Neural cell (in vitro differentiated cells): ENCODE measurements around the gene EIF2B5.

Source experiments
- CTCF ChIP-seq: fragments of 450-650 bp; IDR thresholded peaks from 2 replicates; pipeline ENCODE4 v1.5.1; 2014; ENCODE audit warnings: antibody characterized with exemption, mild to moderate bottlenecking, moderate library complexity; ENCODE audit not compliant: poor library complexity, severe bottlenecking
- EP300 ChIP-seq: fragments of 450-650 bp; conservative IDR thresholded peaks from 2 replicates; pipeline ENCODE4 v1.6.1; 2014; ENCODE audit warnings: antibody characterized with exemption, mild to moderate bottlenecking, moderate library complexity; ENCODE audit not compliant: poor library complexity, severe bottlenecking
- EZH2 ChIP-seq: fragments of 200-600, 300-800 bp; shearing (Covaris generic), sonication (generic); IDR thresholded peaks from 2 replicates; pipeline ENCODE4 v1.6.1; 2014; ENCODE audit warnings: antibody characterized with exemption, low read length, borderline replicate concordance, mild to moderate bottlenecking; ENCODE audit not compliant: insufficient read depth, poor library complexity, severe bottlenecking
- POLR2AphosphoS5 ChIP-seq: IDR thresholded peaks from 2 replicates; pipeline ENCODE4 v1.6.1; 2012
- RAD21 ChIP-seq: fragments of 450-650 bp; conservative IDR thresholded peaks from 2 replicates; pipeline ENCODE4 v1.6.1; 2014; ENCODE audit warnings: antibody characterized with exemption, mild to moderate bottlenecking, moderate library complexity
- REST ChIP-seq: IDR thresholded peaks from 2 replicates; pipeline ENCODE4 v1.6.1; 2012; ENCODE audit warnings: borderline replicate concordance
- SMC3 ChIP-seq: fragments of 450-650 bp; conservative IDR thresholded peaks from 2 replicates; pipeline ENCODE4 v1.6.1; 2014; ENCODE audit warnings: antibody characterized with exemption, mild to moderate bottlenecking, moderate library complexity; ENCODE audit not compliant: poor library complexity
- TAF1 ChIP-seq: IDR thresholded peaks from 2 replicates; pipeline ENCODE4 v1.6.1; 2012; ENCODE audit warnings: low read depth

GRCh38 chr3:184184546-184185230, 49.5 kb downstream of the EIF2B5 start:
- no peak for TF ChIP-seq CTCF
- TF ChIP-seq POLR2AphosphoS5 = no peak
- TF ChIP-seq TAF1 = no peak
- no peak for TF ChIP-seq EP300
- no peak for TF ChIP-seq RAD21
- TF ChIP-seq EZH2 = no peak
- TF ChIP-seq REST = no peak
- no peak for TF ChIP-seq SMC3
